HG03097 (cell line): ENCODE data around the gene NOP10.
"Not testable (repeated sequence)": the region's sequence is repeated elsewhere in the genome, so short reads cannot be mapped to it uniquely, and the experiment has no call there.

Source experiments
- ATAC-seq: cut with Tn5 transposase; IDR thresholded peaks from one replicate; pipeline ENCODE4 v1.9.1; 2021; ENCODE audit not compliant: unreplicated experiment, low FRiP score

The NOP10 gene

DNA sequence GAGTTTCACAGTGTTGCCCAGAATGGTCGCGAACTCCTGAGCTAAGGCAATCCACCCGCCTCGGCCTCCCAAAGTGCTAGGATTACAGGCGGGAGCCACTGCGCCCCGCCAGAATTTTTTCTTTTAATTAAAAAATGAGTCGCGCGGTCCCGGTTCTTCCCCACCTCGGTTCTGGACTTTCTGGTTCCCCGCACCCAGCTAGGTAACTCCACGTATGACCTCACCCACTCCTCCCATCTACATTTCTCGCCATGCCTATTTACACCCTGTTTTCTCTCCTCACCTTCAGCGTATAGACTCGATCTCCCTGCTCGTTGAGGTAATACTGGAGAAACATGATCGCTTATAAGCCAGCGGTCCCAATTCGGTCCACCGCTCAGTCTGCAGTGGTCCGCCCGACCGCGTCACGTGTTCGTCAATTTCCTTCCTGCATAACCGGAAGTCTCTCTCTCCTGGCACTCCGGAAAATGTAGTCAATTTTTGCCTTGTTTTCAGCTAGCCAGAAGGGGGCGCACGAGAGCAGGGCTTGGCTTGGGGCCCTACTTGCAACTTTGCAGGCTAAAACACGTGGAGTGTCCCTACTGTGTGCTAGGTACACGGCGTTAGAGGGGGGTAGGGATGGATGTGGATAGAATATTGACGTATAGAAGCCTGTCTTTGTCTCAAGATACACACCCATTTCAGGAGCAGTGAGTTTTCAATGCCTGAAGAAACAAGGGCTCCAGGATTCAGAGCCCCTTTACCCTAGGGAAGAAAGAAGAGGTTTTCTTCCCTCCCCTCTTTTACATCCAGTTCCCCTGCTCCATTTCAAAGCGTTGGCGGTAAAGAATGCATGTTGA lies at the start of gene NOP10, which contains the start of gene NUTM1:
NOP10 (minus strand) TSS at position 400 of the 839 bp plus-strand sequence; CDS start at position 337, 63 bp downstream.
NUTM1 (plus strand) TSS at position 579 of the 839 bp plus-strand sequence. CDS start 382 bp downstream, outside the sequence.
- peak; percentile 75 for ATAC-seq

DNA sequence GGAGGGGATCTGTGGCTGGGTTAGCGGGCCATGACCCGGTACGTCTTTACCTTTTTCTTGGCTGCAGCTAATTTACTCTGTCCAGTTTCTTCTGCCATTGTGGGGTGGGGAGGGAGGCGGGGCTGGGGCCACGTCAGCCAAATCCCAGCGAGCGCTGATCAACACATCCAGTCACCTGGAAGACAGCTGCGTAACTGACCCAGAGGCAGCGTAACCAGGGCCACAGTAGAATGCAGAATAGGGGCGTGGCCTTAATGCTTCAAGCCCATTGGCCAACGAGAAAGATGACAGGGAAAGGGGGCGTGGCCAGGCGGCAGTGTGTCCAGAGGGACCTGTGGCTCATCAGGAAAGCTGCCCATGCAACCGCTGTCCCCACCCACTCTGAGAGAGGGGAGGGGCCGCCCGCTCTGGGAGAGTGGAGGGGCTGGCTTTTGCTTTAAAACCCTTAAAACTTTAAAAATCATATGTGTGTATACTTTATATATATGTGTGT lies 46.7 kb upstream of the NOP10 start:
- not testable (repeated sequence) for ATAC-seq

DNA sequence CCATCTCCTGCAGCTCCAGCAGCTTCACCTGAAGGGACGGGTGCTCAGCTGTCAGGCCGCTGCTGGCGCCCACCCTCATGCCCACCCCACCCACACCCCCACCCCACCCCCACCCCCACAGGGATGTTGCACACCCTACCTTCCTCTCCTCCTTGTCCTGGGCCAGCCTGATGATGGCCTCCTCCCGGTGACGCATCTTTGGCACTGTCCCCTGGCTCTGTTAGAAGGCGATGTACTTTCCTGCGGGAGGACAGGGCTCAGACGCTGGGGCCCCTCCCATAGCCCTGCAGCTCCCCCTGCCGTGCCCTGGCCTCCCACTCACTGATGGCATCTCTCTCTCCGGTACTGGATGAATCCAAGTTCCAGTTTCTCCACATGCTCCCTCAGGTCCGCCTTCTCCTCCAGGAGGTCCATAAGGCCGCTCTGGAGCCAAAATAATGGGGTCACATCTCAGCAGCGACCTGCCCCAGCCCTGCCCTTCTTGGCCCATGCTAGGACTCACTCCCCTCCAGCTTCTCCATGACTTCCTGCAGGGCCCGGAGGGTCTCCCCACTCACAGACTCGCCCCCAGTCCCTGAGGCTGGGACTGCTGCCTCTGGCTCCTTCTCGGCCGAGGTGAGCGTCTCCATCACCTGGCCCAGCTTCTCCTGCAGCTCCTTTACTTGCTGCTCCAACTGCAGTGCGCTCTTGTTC lies 39.0 kb upstream of the NOP10 start:
- ATAC-seq = not testable (repeated sequence)

DNA sequence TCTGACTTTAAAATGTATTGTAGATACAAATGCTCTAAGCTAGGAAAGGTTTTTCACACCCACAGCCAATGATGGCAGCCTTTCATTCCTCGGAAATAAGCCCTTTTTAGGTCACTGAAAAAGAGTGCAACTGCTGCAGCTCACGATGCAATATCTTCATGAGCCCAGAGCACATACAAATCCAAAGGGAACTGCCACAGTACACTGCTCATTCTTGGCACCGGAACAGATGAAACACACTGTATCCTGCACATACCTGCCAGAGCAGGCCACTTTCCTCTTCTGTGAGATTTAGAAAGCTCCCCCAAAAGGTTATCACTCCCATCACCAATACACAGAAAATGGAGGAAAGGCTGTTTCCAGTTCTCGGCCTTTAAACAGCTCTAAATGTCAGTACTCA lies 37.6 kb upstream of the NOP10 start:
- ATAC-seq = not testable (repeated sequence)

DNA sequence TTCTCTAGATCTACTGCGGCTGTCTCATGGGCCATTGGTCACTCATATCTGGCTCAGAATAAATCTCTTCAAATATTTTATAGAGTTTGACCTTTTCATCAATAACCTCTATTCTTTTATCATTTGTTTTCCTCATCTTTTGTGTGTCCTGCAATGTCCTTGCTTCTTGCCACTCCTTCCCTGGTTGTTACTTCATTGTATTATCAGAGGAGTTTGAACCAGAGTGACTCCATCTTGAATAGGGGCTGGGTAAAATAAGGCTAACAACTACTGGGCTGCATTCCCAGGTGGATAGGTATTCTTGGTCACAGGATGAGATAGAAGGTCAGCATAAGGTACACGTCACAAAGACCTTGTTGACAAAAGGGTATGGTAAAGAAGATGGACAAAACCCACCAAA lies 33.9 kb upstream of the NOP10 start:
- no peak for ATAC-seq

DNA sequence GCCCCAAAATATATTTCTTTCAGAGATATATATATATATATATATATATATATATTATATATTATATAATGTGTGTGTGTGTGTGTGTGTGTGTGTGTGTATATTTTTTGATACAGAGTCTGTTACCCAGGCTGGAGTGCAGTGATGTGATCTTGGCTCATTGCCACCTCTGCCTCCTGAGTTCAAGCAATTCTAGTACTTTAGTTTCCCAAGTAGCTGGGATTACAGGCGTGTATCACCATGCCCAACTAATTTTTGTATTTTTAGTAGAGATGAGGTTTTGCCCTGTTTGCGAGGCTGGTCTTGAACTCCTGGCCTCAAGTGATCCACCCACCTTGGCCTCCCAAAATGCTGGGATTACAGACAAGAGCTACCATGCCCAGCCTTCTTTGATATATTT lies 32.6 kb upstream of the NOP10 start:
- ATAC-seq = not testable (repeated sequence)

DNA sequence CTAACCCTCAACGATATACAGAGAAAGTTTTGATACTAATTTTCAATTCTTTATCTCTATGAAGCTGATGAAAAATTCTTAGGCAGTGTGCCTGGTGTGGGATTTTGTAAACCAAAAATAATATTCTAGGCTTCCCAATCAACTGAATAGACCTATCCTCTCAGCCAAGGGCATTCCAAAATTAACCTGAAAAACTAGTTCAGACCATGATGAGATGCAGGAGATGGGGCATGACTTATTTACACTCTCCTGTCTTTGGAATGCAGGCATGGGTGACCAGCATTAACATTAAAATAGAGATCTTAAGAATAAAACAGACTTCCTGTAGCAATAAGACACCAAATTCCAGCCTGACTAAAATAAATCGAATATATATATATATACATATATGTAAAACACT lies 31.9 kb upstream of the NOP10 start:
- ATAC-seq = no peak

DNA sequence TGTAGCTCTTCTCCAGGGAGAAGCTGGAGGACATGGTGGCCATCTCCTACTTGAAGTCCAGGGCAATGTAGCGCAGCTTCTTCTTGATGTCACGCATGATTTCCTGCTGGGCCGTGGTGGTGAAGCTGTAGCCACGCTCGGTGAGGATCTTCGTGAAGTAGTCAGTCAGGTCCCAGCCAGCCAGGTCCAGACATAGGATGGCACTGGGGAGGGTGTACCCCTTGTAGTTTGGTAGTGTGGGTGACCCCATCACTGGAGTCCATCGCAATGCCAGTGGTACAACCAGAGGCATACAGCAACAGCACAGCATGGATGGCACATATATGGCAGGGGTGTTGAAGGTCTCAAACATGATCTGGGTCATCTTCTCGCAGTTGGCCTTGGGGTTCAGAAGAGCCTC lies 31.0 kb upstream of the NOP10 start:
- no peak for ATAC-seq

DNA sequence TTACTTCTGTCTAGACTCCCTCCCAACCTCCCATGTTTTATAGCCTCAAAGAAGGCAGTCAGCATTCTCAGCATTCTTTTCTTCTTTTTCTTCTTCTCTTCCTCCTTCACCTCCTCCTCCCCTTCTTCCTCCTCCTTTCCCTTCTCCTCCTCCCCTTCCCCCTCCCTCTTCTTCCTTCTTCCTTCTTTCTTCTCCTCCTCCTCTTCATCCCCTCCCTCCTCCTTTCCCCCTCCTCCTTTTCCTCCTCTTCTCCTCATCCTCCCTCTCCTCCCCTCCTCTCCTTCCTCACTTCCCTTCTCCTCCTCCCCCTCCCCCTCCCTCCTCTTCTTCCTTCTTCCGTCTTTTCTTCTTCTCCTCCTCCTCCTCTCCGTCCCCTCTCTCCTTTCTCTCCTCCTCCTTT lies 27.7 kb upstream of the NOP10 start:
- no peak for ATAC-seq

DNA sequence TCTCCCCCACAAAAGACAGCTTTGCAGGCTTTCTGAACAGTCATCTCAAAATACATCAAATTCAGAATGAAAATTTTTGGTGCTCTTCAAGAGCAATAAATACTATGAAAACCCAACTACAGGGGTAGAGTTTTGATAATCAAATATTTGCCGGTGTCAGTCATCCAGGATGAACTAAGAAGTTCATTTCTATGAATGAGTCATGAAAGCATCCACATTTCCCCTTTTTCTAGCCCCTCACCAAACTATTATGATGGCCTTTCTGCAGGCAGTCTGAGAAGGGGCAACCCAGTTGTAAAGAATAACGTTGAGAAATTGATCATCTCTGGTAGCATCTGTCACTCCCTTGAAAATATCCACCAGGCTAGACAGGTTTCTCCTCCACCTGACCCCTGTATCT lies 27.2 kb upstream of the NOP10 start:
- no peak for ATAC-seq

DNA sequence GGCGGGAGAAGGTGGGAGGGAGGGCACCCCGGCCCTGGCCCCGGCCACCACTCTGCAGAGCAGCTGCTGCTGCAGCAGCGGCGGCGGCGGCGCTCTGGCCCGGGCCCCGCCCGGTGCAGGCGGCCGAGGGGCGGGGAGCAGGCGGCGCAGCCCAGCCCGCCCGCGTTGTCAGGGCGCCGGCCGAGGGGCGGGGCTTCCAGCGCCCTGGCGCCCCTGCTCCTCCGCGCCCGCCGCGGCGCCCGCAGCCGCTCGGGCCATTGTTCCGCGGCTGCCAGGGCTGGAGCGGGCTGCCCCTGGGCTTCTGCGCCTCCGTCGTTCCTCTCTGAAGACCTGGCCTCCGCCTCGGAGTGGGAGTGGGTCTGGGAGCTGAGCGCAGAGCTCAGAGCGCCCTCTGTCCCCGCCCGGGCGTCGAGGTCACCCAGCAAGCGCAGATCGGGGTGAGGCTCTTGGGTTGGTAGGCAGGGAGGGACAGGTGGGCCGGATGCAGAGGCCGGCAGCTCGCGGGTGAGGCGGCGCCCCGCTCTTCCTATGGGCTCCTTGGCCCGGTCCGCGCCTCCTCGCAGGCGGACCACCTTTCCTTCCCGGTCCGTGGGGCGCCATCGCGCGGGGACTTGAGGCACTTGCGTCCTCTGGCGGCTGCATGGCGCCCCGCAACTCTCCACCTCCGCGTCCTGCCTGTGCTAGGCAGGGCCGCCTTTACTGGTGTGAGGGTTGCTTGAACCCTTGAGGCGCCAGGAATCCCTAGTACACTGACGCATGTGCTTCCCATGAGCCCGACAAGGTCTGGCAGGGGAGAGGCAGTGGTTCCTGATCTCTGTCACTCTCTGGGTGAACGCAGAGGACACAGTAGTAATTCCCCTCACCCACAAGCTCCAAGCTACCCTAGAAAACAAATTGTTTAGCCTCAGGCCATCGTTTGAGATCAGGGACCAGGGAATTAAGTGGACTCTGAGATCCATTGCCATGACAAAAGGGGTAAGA lies 24.5 kb upstream of the NOP10 start, which contains the start of gene LPCAT4:
LPCAT4 (minus strand) TSS at position 96 of the 981 bp plus-strand sequence. CDS start 96 bp downstream, outside the sequence.
- peak; percentile 79 for ATAC-seq

DNA sequence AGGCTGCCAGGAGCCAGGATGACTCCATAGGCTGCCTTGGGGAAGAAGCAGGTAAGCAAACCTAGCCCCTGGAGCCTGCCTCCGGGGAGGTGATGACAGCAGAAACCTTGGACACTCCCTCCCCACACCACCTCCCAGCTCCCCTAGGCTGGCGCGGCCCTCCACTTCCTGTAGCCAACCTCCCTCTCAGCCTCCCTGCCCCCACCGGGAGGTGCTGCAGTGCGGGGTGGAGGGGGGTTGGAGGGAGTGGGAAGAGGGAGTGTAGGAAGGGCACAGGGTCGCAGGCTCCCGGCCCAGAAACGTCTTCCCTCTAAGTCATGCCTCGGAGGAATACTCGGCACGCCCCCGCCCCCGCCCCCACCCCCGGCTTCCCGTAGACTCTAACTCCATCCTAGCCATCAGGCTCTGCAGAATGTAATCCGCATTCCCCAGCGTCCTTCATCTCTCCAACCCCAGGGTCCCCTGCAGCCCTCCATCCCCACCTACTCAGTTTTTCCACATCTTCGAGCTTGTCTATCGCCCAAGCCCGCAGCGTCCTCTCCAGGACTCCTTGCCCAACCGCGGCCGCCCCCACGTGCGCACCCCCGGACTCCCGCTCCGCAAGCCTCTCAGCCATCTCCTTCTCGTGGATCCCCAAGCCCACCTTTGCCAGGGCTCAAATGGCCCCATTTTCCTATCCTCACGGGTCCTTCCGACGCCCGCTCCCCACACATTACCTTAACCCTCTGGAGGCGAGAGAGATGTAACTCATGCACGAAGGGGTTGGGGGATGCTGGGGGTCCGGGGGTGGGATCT lies 23.5 kb upstream of the NOP10 start:
- ATAC-seq = no peak

DNA sequence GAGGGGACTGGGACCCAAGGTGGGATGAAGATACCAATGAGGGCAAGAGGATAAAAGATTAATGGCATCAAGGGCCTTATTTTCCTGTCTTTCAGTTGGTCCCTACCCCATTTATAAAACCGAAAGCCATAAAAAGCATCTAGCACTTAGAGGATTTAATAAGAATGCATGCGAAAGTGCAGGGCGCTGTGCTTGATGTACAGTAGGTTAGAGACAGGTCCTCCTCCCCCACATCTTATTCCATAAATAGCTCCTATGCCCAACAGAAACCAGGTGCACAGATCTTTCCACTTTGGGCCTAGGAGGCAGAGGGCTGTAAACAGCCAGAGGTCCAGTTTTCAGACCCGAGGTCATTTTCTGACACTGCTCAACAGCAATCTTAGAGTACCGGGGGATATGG lies 22.9 kb upstream of the NOP10 start:
- ATAC-seq = no peak

DNA sequence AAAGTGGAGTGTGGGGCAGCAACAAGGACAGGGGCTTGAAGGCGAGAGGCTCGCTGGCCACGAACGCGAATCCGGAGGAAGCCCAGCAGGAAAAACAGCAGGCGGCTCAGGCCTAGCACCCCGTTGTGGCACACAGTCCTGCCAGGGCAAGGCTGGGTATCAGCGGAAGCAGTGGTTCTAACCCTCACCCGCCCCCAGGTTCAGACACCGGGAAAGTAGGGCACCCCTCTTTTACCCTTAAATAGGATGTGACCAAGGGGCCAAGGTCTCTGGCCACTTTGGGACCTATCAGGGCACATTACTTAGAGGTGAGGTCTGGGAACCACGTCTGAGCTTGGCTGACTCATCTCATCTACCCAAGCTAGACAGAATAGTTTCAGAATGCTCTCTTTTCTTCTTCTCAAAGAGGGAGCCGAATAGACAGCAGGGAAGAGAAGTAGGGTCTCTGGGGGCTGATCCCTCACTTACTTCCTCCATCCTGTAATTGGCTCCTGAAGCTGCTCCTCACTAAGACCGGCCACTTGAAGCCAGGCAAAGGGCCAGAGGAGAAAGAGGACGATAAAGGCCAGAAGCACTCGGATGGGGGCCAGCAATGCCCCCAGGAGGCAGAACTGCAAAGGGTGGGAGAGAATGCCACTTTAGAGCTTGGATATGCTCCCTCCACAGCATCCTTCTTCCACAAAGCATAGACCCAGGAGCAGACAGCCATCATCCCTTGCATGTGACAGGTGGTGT lies 22.3 kb upstream of the NOP10 start:
- ATAC-seq = no peak

DNA sequence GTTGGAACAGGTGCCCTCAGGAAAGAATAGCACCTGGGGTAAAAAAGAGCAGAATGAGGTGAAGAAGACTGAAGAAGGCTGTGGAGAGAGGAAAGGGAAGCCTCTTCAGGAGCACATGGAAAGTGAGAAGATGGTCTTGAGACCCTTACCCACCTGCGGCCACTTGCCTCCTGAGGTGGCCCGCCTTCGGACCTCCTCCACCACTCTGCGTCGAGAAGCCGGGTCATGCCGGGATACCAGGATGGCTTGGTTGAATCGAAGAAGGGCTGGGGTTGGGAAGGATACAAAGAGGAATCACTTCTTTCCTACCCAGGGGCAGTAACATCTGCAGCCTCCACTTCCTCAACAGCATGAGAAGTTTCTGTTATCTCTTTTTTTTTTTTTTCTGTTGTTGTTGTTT lies 21.1 kb upstream of the NOP10 start:
- no peak for ATAC-seq

DNA sequence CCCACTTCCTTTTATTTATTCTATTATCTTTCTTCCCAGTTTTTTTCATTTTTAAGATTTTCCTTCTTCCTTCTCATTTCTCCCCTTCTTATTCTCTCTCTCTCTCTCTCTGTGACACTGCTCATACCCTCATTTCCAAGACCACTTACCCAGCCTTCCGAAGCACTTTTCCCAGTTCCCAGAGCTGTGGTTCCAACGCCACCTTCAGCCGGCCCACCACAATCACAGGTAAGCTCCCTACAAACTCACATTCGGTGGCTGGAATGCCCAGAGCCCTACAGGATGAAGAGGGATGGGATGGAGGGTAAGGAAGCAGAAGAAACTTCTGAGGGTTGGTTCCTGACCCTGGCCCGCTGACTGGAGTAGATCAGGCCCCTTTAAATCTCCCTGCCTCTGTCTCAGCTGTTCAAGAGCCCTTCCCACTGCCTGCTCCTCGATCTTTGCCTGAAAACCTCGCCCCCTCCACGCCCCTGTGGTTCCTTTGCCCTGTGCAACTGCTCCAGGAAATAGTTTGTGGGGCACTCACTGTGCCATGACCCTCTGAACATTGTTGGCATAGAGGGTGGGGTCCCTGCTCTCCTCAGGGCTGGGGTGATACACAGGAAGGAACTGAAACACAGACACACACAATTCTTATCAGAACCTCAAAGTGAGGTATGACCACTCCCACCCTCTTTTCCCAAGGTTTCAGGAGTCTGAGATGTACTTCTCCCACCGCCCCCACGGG lies 19.3 kb upstream of the NOP10 start:
- no peak for ATAC-seq

DNA sequence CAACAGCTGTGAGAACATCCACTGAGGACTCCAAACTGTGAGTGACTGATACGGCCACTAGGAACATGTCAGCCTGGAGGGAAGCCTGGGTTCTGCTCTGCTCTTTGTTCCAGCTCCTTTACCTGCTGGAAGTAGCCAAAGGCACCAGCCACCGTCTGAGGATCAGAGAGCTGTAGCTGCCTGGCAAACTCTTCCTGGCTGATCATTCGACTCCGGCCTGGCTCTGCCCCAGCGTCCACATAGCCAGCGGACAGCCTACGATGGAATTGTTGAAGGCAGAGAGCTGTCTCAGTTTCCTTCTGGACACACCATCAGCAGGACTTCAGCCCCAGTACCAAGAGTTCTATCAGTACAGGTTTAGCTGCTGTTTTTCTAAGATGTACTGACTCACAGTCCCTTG lies 18.3 kb upstream of the NOP10 start:
- no peak for ATAC-seq

DNA sequence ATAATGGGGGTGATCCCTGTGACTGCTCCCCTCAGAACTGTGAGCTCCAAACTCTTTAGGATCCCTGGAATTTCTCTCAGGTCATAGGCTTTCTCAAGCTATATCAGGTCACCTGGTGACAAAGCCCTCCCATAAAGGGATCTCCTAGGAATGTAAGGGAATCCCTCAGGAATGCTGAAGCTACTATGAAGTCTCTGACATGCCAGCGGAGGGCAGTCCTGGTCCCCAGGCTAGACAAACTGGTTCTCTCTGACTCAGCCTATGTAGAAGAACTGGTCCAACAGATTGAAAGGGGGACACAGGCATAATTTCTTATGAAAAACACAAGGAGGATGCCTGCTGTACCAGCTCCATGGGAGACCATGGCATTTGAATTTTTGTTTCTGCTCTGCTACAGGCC lies 17.4 kb upstream of the NOP10 start:
- no peak for ATAC-seq
